Neural cell (in vitro differentiated cells): ENCODE results near the gene KCNQ2.

Source experiments
- EP300 ChIP-seq: fragments of 450-650 bp; conservative IDR thresholded peaks from 2 replicates; pipeline ENCODE4 v1.6.1; 2014; ENCODE audit warnings: antibody characterized with exemption, mild to moderate bottlenecking, moderate library complexity; ENCODE audit not compliant: poor library complexity, severe bottlenecking
- EZH2 ChIP-seq: fragments of 200-600, 300-800 bp; shearing (Covaris generic), sonication (generic); IDR thresholded peaks from 2 replicates; pipeline ENCODE4 v1.6.1; 2014; ENCODE audit warnings: antibody characterized with exemption, low read length, borderline replicate concordance, mild to moderate bottlenecking; ENCODE audit not compliant: insufficient read depth, poor library complexity, severe bottlenecking
- MXI1 ChIP-seq: fragments of 450-650 bp; conservative IDR thresholded peaks from 2 replicates; pipeline ENCODE4 v1.6.1; 2014; ENCODE audit warnings: antibody characterized with exemption, mild to moderate bottlenecking; ENCODE audit not compliant: poor library complexity, severe bottlenecking
- POLR2AphosphoS5 ChIP-seq: IDR thresholded peaks from 2 replicates; pipeline ENCODE4 v1.6.1; 2012
- RAD21 ChIP-seq: fragments of 450-650 bp; conservative IDR thresholded peaks from 2 replicates; pipeline ENCODE4 v1.6.1; 2014; ENCODE audit warnings: antibody characterized with exemption, mild to moderate bottlenecking, moderate library complexity
- TAF1 ChIP-seq: IDR thresholded peaks from 2 replicates; pipeline ENCODE4 v1.6.1; 2012; ENCODE audit warnings: low read depth
- TF ChIP-seq, protein P1 (sequence below): fragments of 450-650 bp; IDR thresholded peaks from 2 replicates; pipeline ENCODE4 v1.5.1; 2014; ENCODE audit warnings: antibody characterized with exemption, mild to moderate bottlenecking, moderate library complexity; ENCODE audit not compliant: poor library complexity, severe bottlenecking
- TF ChIP-seq, protein P2 (sequence below): IDR thresholded peaks from 2 replicates; pipeline ENCODE4 v1.6.1; 2012; ENCODE audit warnings: borderline replicate concordance

DNA sequence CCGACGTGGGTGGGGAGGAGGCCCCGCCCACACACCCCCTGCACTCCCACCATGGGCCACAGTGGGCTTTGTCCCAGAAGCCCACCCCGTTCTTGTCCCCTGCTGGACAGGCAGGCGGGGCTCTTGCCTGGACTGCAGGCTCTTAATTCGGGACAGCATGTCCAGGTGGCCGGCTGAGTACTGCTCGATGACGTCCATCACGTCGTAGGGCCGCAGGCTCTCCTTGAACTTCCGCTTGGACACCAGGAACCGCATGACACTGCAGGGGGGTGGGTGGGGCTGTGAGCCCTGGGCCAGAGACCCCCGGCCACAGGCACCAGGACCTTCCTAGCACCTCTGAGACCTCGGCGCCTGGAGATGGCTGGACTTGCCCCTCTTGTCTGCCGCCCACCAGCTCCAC lies 59.1 kb downstream of the KCNQ2 start:
- TF ChIP-seq, protein P1, sequence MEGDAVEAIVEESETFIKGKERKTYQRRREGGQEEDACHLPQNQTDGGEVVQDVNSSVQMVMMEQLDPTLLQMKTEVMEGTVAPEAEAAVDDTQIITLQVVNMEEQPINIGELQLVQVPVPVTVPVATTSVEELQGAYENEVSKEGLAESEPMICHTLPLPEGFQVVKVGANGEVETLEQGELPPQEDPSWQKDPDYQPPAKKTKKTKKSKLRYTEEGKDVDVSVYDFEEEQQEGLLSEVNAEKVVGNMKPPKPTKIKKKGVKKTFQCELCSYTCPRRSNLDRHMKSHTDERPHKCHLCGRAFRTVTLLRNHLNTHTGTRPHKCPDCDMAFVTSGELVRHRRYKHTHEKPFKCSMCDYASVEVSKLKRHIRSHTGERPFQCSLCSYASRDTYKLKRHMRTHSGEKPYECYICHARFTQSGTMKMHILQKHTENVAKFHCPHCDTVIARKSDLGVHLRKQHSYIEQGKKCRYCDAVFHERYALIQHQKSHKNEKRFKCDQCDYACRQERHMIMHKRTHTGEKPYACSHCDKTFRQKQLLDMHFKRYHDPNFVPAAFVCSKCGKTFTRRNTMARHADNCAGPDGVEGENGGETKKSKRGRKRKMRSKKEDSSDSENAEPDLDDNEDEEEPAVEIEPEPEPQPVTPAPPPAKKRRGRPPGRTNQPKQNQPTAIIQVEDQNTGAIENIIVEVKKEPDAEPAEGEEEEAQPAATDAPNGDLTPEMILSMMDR: no peak
- no peak for TF ChIP-seq MXI1
- no peak for TF ChIP-seq TAF1
- TF ChIP-seq EZH2: no peak
- no peak for TF ChIP-seq RAD21
- TF ChIP-seq POLR2AphosphoS5: no peak
- TF ChIP-seq EP300: no peak
- TF ChIP-seq, protein P2, sequence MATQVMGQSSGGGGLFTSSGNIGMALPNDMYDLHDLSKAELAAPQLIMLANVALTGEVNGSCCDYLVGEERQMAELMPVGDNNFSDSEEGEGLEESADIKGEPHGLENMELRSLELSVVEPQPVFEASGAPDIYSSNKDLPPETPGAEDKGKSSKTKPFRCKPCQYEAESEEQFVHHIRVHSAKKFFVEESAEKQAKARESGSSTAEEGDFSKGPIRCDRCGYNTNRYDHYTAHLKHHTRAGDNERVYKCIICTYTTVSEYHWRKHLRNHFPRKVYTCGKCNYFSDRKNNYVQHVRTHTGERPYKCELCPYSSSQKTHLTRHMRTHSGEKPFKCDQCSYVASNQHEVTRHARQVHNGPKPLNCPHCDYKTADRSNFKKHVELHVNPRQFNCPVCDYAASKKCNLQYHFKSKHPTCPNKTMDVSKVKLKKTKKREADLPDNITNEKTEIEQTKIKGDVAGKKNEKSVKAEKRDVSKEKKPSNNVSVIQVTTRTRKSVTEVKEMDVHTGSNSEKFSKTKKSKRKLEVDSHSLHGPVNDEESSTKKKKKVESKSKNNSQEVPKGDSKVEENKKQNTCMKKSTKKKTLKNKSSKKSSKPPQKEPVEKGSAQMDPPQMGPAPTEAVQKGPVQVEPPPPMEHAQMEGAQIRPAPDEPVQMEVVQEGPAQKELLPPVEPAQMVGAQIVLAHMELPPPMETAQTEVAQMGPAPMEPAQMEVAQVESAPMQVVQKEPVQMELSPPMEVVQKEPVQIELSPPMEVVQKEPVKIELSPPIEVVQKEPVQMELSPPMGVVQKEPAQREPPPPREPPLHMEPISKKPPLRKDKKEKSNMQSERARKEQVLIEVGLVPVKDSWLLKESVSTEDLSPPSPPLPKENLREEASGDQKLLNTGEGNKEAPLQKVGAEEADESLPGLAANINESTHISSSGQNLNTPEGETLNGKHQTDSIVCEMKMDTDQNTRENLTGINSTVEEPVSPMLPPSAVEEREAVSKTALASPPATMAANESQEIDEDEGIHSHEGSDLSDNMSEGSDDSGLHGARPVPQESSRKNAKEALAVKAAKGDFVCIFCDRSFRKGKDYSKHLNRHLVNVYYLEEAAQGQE: no peak
